Neural progenitor cell (in vitro differentiated cells): ENCODE results near the gene MAPK13. TPM values are rescaled to one million over a fixed set of nuclear protein-coding genes. Genes with fewer than 3 reads are reported as not detected.

ENCODE experiments used
- DNase-seq: peaks from one replicate; pipeline ENCODE4 v3.0.0-alpha.2; 2016; ENCODE audit warnings: low spot score
- H2AFZ ChIP-seq: fragments of 200-600 bp; sonication (generic); replicated peaks from 2 replicates; pipeline ENCODE4 v1.6.1; 2016; ENCODE audit warnings: antibody characterized with exemption
- H3F3A ChIP-seq: fragments of 200-600 bp; sonication (generic); 2 replicates; pipeline ENCODE4 v1.6.1; 2016; ENCODE audit warnings: antibody characterized with exemption, low read depth
- H3K27ac ChIP-seq: fragments of 200-600 bp; sonication (generic); 2 replicates; pipeline ENCODE4 v1.5.1; 2016; ENCODE audit warnings: mild to moderate bottlenecking
- H3K27me3 ChIP-seq: fragments of 200-600 bp; sonication (generic); 2 replicates; pipeline ENCODE4 v1.6.1; 2016; ENCODE audit warnings: mild to moderate bottlenecking, moderate library complexity
- H3K36me3 ChIP-seq: fragments of 200-600 bp; sonication (generic); 2 replicates; pipeline ENCODE4 v1.5.1; 2016
- H3K4me1 ChIP-seq: fragments of 200-600 bp; sonication (generic); 2 replicates; pipeline ENCODE4 v1.6.1; 2016; ENCODE audit warnings: mixed run types
- H3K4me2 ChIP-seq: fragments of 200-600 bp; sonication (generic); 2 replicates; pipeline ENCODE4 v1.6.1; 2016
- H3K4me3 ChIP-seq: fragments of 200-600 bp; sonication (generic); 2 replicates; pipeline ENCODE4 v1.5.1; 2016
- H3K79me2 ChIP-seq: fragments of 200-600 bp; sonication (generic); 2 replicates; pipeline ENCODE4 v1.6.1; 2016; ENCODE audit warnings: low read depth
- H3K9ac ChIP-seq: fragments of 200-600 bp; sonication (generic); 2 replicates; pipeline ENCODE4 v1.6.1; 2016
- H3K9me3 ChIP-seq: fragments of 200-600 bp; sonication (generic); 2 replicates; pipeline ENCODE4 v1.5.1; 2016; ENCODE audit warnings: low read depth
- H4K20me1 ChIP-seq: fragments of 200-600 bp; sonication (generic); 2 replicates; pipeline ENCODE4 v1.6.1; 2016; ENCODE audit warnings: low read depth
- H3K27ac Mint-ChIP-seq: 3 replicates; pipeline ENCODE4 v1.8.0; 2021; ENCODE audit warnings: mixed read lengths
- H3K27me3 Mint-ChIP-seq: 2 replicates; pipeline ENCODE4 v1.8.0; 2022; ENCODE audit warnings: low read depth, mild to moderate bottlenecking, inconsistent platforms, moderate library complexity, mixed read lengths; ENCODE audit not compliant: insufficient read depth
- H3K36me3 Mint-ChIP-seq: 3 replicates; pipeline ENCODE4 v1.8.0; 2021; ENCODE audit warnings: mixed read lengths
- H3K4me1 Mint-ChIP-seq: 3 replicates; pipeline ENCODE4 v1.8.0; 2021; ENCODE audit warnings: mixed read lengths
- H3K4me3 Mint-ChIP-seq: 3 replicates; pipeline ENCODE4 v1.8.0; 2021; ENCODE audit warnings: mild to moderate bottlenecking, moderate library complexity, mixed read lengths
- H3K9me3 Mint-ChIP-seq: 3 replicates; pipeline ENCODE4 v1.8.0; 2020; ENCODE audit warnings: mixed read lengths
- EZH2 ChIP-seq: fragments of 200-600 bp; sonication (generic); IDR thresholded peaks from 2 replicates; pipeline ENCODE4 v1.6.1; 2017; ENCODE audit warnings: antibody characterized with exemption, mild to moderate bottlenecking, moderate library complexity
- EZH2phosphoT487 ChIP-seq: fragments of 200-600 bp; sonication (generic); IDR thresholded peaks from 2 replicates; pipeline ENCODE4 v1.6.1; 2017; ENCODE audit warnings: antibody characterized with exemption
- total RNA-seq: library from RNA; depleted of rRNA; stranded (reverse); fragments of >200 nt; gene quantifications from 2 replicates; pipeline ENCODE4 v1.2.3, GENCODE V29; 2015; ENCODE audit warnings: low replicate concordance
- TF ChIP-seq, protein P1 (sequence below): fragments of 200-600 bp; sonication (generic); IDR thresholded peaks from 2 replicates; pipeline ENCODE4 v1.5.1; 2017; ENCODE audit warnings: antibody characterized with exemption, mild to moderate bottlenecking

Gene MAPK13
- total RNA-seq, 1 donor from 2014 or later: 0.13 TPM

- Histone ChIP-seq H2AFZ (no peak overlapping the region), H3K36me3 (no peaks in the 10 kb centered on the region), H3K27me3 (no peaks in the 10 kb centered on the region), H3K4me1 (no peaks in the 10 kb centered on the region), H3K27ac (no peak overlapping the region), H4K20me1 (no peaks in the 10 kb centered on the region), H3F3A (no peaks in the 10 kb centered on the region), H3K9ac (no peak overlapping the region), H3K9me3 (no peaks in the 10 kb centered on the region), H3K4me3 (no peak overlapping the region), H3K79me2 (no peaks in the 10 kb centered on the region), H3K4me2 (no peak overlapping the region)
- no peak for DNase-seq
- H3K9me3 Mint-ChIP-seq: peaks cover 22% of the 10 kb centered on the region
- no peaks in the 10 kb centered on the region for H3K4me1 Mint-ChIP-seq
- H3K4me3 Mint-ChIP-seq: no peak overlapping the region
- no peaks in the 10 kb centered on the region for H3K27me3 Mint-ChIP-seq
- H3K27ac Mint-ChIP-seq: no peak overlapping the region
- H3K36me3 Mint-ChIP-seq: no peaks in the 10 kb centered on the region
- TF ChIP-seq, protein P1, sequence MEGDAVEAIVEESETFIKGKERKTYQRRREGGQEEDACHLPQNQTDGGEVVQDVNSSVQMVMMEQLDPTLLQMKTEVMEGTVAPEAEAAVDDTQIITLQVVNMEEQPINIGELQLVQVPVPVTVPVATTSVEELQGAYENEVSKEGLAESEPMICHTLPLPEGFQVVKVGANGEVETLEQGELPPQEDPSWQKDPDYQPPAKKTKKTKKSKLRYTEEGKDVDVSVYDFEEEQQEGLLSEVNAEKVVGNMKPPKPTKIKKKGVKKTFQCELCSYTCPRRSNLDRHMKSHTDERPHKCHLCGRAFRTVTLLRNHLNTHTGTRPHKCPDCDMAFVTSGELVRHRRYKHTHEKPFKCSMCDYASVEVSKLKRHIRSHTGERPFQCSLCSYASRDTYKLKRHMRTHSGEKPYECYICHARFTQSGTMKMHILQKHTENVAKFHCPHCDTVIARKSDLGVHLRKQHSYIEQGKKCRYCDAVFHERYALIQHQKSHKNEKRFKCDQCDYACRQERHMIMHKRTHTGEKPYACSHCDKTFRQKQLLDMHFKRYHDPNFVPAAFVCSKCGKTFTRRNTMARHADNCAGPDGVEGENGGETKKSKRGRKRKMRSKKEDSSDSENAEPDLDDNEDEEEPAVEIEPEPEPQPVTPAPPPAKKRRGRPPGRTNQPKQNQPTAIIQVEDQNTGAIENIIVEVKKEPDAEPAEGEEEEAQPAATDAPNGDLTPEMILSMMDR: no peak
- TF ChIP-seq EZH2 (no peak), EZH2phosphoT487 (no peak)
These were observed 54.0 kb downstream of the MAPK13 start for GRCh38 chr6:36184311-36184710.

GRCh38 chr6:36186199-36186598 lies 55.9 kb downstream of the MAPK13 start:
- no peak overlapping the region for H3K4me3 ChIP-seq
- no peak overlapping the region for H2AFZ ChIP-seq
- TF ChIP-seq EZH2: no peak
- TF ChIP-seq, protein P1: no peak
- TF ChIP-seq EZH2phosphoT487: no peak
- H3K27ac ChIP-seq: no peak overlapping the region
- H3K4me3 Mint-ChIP-seq: no peak overlapping the region
- no peaks in the 10 kb centered on the region for H3K79me2 ChIP-seq
- no peaks in the 10 kb centered on the region for H3K9me3 ChIP-seq
- H3K4me2 ChIP-seq: no peak overlapping the region
- H3K4me1 Mint-ChIP-seq: no peaks in the 10 kb centered on the region
- H3K27ac Mint-ChIP-seq: no peak overlapping the region
- no peaks in the 10 kb centered on the region for H3K4me1 ChIP-seq
- no peaks in the 10 kb centered on the region for H3K36me3 Mint-ChIP-seq
- H3K27me3 ChIP-seq: no peaks in the 10 kb centered on the region
- H4K20me1 ChIP-seq: no peaks in the 10 kb centered on the region
- DNase-seq: no peak
- H3K27me3 Mint-ChIP-seq: no peaks in the 10 kb centered on the region
- peaks cover 15% of the 10 kb centered on the region for H3K9me3 Mint-ChIP-seq
- H3K9ac ChIP-seq: no peak overlapping the region
- no peaks in the 10 kb centered on the region for H3K36me3 ChIP-seq
- H3F3A ChIP-seq: no peaks in the 10 kb centered on the region

- Histone ChIP-seq H4K20me1 (no peaks in the 10 kb centered on the region), H3K36me3 (no peaks in the 10 kb centered on the region), H3K27ac (no peak overlapping the region), H3K4me1 (no peaks in the 10 kb centered on the region), H3K9ac (no peak overlapping the region), H2AFZ (no peak overlapping the region), H3K79me2 (no peaks in the 10 kb centered on the region), H3F3A (no peaks in the 10 kb centered on the region), H3K27me3 (no peaks in the 10 kb centered on the region), H3K9me3 (no peaks in the 10 kb centered on the region), H3K4me3 (no peak overlapping the region), H3K4me2 (no peak overlapping the region)
- peaks cover 2% of the 10 kb centered on the region for H3K27me3 Mint-ChIP-seq
- no peaks in the 10 kb centered on the region for H3K4me1 Mint-ChIP-seq
- no peak overlapping the region for H3K4me3 Mint-ChIP-seq
- DNase-seq: no peak
- TF ChIP-seq EZH2phosphoT487: no peak
- TF ChIP-seq, protein P1: no peak
- no peak for TF ChIP-seq EZH2
- no peak overlapping the region for H3K27ac Mint-ChIP-seq
- peaks cover 10% of the 10 kb centered on the region for H3K9me3 Mint-ChIP-seq
- no peaks in the 10 kb centered on the region for H3K36me3 Mint-ChIP-seq
These were observed 57.1 kb downstream of the MAPK13 start for GRCh38 chr6:36187446-36187845.

Other genes starting within 250 kb of the MAPK13 start
- gene SRPK1, start 209.4 kb upstream of the MAPK13 start, total RNA-seq: 105 and 181 TPM in 2 replicates
- gene SLC26A8, start 105.9 kb upstream of the MAPK13 start, total RNA-seq: 0.13 and 0.25 TPM in 2 replicates
- 60.8 and 65.0 TPM in 2 replicates for gene MAPK14, start 102.7 kb upstream of the MAPK13 start, total RNA-seq
- 14.1 and 25.6 TPM in 2 replicates for gene BRPF3, start 66.2 kb downstream of the MAPK13 start, total RNA-seq
- not detected in 2 replicates for gene PNPLA1, start 139.5 kb downstream of the MAPK13 start, total RNA-seq
- not detected in 2 replicates for gene BNIP5, start 206.4 kb downstream of the MAPK13 start, total RNA-seq